ENCODE data around the gene IGSF6. TPM values are rescaled to one million over a fixed set of nuclear protein-coding genes. Genes with fewer than 3 reads are reported as not detected.
"Not testable (repeated sequence)": the region's sequence is repeated elsewhere in the genome, so short reads cannot be mapped to it uniquely, and the experiment has no call there.

Gene IGSF6, protein sequence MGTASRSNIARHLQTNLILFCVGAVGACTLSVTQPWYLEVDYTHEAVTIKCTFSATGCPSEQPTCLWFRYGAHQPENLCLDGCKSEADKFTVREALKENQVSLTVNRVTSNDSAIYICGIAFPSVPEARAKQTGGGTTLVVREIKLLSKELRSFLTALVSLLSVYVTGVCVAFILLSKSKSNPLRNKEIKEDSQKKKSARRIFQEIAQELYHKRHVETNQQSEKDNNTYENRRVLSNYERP
- not detected in 2 replicates for total RNA-seq

DNA sequence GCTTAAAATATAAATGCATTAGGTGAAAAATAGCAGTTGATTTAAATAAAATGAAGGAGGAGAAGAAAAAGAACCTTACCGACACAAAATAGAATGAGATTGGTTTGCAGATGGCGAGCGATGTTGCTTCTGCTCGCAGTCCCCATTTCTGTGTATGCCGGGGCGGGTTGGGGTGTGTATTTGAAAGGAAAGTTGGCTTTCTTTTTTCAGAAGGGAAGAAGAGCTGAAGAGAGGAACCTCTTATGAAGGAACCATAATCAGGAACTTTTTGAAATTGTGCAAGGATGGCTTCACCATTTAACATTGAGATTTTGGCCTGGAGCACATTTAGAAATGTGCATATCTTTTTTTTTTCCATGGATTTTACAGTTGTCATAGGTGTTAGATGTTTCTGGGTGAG lies at the start of gene IGSF6:
Gene IGSF6, minus strand, starts transcription at position 156 of the 400 bp plus-strand sequence. Its CDS starts 10 bp downstream, at position 146.
- DNase-seq (ENCODE audit: low read depth in 2 of 2) = no peak

DNA sequence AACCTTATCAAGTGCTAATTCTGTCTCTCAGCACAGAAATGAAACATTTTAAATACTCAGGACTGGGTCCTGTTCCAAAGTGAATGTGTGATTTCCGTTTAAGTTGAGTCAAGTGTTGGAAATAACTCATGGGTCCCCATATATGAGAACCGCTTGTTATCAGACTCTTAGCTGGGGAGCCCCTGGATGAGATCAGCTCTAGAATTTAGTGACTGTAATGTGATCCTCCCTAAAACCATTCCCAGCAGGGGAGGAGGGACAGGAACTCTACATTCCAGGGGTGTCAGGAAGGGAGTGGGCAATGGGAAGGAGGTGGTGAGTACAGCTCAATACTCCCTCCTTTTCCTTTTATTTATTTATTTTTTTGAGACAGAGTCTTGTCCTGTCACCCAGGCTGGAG lies 48.9 kb upstream of the IGSF6 start:
- DNase-seq (ENCODE audit: low read depth in 2 of 2) = no peak

GRCh38 chr16:21698169-21699032 lies 46.0 kb upstream of the IGSF6 start:
- no peak for DNase-seq (ENCODE audit: low read depth in 2 of 2)

DNA sequence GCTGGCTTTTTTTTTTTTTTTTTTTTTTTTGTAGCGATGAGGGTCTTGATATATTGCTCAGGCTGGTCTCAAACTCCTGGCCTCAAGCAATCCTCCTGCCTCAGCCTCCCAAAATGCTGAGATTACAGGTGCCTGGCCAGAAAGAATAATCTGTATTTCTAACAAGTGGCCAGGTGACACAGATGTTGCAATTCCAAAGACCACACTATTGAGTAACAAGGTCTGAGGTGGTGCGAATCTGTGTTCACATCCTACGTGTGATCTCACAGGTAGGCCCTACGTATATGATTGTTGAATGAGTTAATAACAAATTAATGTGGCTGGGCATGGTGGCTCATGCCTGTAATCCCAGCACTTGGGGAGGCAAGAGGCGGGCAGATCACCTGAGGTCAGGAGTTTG lies 44.6 kb upstream of the IGSF6 start:
- no peak for DNase-seq (ENCODE audit: low read depth in 2 of 2)

DNA sequence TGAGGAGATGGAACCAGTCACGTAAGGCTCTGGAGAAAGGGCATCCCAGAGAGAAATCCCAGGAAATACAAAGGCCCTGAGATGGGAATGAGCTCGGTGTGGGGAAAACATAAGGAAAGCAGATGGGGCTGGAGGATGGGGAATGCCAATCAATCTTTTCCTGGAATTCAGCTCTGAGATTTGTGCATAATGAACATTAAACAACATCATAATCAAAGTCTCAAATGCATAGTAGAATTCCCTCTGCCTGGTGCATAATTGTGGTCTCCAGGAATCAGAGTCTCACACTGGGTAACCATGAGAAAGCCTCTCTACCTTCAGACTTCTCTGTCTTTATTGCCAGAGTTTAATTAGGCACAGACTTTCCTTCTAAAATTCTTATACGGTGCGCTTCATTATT lies 42.2 kb upstream of the IGSF6 start:
- DNase-seq (ENCODE audit: low read depth in 2 of 2) = no peak

DNA sequence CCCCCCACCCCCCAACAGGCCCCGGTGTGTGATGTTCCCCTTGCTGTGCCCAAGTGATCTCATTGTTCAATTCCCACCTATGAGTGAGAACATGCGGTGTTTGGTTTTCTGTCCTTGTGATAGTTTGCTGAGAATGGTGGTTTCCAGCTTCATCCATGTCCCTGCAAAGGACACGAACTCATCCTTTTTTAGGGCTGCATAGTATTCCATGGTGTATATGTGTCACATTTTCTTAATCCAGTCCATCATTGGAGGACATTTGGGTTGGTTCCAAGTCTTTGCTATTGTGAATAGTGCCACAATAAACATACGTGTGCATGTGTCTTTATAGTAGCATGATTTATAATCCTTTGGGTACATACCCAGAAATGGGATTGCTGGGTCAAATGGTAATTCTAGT lies 38.6 kb upstream of the IGSF6 start:
- not testable (repeated sequence) for DNase-seq (ENCODE audit: low read depth in 2 of 2)

DNA sequence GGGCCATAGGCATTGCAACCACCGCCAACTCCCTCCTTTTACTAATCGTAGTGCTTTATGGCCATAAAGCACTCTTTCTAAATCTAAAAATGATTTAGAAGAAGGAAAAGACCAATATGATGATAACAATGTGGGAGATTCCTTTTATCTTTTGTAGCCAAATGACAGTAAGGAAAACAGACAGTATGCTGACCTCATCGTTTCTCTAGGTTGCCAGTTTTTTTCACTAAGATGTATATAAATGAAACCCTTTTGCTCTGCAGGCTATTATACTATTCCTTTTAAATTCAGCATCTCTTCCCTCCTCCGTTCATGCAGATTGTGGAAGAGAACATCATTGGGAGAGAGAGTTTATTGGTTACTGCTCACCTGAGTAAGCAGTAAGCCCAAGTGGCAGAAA lies 36.7 kb upstream of the IGSF6 start:
- no peak for DNase-seq (ENCODE audit: low read depth in 2 of 2)

GRCh38 chr16:21685034-21685455 lies 32.6 kb upstream of the IGSF6 start:
- DNase-seq (ENCODE audit: low read depth in 2 of 2) = peak in 1 of 2 donors; percentile 8

GRCh38 chr16:21684199-21684598 lies 31.8 kb upstream of the IGSF6 start:
- DNase-seq (ENCODE audit: low read depth in 2 of 2) = peak; percentile 3 to 4

DNA sequence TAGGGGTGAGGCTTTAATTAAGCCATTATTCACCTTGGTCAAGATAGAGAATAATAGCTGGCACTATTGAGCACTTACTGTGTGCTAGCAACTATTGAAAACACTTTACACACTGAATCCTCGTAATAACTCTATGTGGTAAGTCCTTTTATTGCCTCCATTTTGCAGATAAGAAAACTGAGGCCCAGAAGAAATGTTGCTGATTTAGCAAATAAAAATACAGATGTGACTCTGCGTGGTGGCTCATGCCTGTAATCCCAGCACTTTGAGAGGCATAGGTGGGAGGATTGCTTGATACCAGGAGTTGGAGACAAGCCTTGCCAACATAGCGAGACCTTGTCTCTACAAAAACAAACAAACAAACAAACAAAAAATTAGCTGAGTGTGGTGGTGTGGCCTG lies 30.8 kb upstream of the IGSF6 start:
- no peak for DNase-seq (ENCODE audit: low read depth in 2 of 2)

DNA sequence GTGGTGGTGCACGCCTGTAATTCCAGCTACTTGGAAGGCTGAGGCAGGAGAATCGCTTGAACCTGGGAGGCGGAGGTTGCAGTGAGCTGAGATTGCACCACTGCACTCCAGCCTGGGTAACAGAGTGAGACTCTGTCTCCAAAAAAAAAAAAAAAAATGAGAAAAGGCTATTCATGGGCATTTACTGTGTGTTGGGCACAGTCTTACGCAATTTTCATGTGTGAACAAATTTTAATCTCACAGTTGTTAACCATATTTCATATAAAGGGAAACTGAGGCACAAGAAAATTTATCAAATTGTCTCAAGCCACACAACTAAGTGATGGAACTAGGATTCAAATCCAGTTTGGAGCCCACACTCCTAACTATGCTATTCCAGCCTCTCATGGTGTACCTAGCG lies 28.3 kb upstream of the IGSF6 start:
- not testable (repeated sequence) for DNase-seq (ENCODE audit: low read depth in 2 of 2)

DNA sequence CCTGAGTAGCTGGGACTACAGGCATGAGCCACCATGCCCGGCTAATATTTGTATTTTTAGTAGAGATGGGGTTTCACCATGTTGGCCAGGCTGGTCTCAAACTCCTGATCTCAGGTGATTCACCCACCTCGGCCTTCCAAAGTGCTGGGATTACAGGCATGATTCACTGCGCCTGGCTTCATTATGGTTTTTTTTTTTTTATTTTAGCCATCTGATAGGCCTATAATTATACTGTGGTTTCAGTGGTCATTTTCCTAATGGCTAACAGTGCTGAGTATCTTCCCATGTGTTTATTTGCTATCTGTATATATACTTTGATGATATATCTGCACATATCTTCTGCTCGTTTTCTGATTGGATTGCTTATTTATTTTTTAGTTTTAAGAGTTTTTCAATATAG lies 22.0 kb upstream of the IGSF6 start:
- DNase-seq (ENCODE audit: low read depth in 2 of 2) = not testable (repeated sequence)

GRCh38 chr16:21673469-21673868 lies 21.1 kb upstream of the IGSF6 start:
- no peak for DNase-seq (ENCODE audit: low read depth in 2 of 2)

- no peak for DNase-seq (ENCODE audit: low read depth in 2 of 2)
These were observed 15.2 kb upstream of the IGSF6 start for GRCh38 chr16:21667575-21667974.

DNA sequence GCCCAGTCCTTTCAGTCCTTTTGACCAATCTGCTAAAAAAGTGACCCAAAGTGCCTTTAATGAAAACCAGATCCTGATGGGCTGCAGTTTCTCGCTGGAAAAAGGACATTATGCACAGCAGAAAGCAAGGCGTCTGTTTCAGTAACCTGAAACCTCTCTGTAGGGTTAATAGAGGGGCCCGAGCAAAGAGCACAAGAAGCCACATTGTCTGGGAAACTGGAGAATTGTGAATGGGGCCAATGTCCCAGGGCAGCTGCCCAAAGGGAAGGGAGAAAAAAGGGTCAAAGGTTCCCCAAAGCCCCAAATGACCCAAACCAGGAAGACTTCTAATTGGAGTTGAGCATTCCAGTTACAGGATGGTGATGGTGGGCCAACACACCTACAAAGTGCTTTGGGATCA lies 14.4 kb upstream of the IGSF6 start:
- no peak for DNase-seq (ENCODE audit: low read depth in 2 of 2)

DNA sequence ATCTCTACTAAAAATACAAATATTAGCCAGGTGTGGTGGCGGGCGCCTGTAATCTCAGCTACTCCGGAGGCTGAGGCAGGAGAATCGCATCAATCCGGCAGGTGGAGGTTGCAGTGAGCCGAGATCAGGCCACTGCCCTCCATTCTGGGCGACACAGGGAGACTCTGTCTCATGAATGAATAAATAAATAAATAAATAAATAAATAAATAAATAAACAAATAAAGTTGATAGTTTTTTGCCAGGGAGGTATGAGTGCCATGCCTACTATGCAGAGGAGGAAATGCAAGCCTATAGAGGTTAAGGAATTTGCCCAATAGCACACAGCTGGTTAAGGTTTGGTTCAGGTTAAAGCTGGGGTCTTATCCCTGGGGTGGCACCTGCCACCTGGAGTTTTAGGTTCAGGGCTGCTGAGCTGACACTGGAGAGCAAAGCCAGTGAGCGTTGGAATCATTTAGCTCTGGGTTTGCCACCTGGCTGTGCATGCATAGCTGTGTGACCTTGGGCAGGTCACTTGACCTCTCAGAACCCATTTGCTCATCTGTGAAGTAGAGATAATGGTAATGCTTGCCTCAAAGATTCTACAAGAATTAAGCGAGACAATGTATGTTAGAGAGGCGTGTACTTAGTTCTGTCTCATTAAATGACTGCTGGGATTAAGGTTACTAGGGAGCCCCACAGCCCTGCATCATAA lies 12.5 kb upstream of the IGSF6 start:
- DNase-seq (ENCODE audit: low read depth in 2 of 2) = no peak

GRCh38 chr16:21663889-21664647 lies 11.7 kb upstream of the IGSF6 start, which contains the start of gene OTOA:
Gene OTOA (plus strand): TSS chr16:21663968. CDS start chr16:21678515, 14,547 bp downstream.
- DNase-seq (ENCODE audit: low read depth in 2 of 2) = no peak

DNA sequence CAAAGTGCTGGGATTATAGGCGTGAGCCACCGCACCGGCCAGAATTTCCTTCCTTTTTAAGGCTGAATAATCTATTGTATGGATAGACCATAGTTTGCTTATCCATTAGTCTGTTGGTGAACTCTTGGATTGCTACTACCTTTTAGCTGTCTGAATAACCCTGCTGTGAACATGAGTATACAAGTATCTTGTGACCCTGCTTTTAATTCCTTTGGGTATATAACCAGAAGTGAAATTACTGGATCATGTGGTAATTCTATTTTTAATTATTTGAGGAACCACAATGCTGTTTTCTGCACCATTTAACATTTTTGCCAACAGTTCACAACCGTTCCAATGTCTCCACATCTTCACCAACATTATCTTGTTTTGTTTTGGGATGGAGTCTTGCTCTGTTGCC lies 6.7 kb upstream of the IGSF6 start:
- DNase-seq (ENCODE audit: low read depth in 2 of 2) = no peak

DNA sequence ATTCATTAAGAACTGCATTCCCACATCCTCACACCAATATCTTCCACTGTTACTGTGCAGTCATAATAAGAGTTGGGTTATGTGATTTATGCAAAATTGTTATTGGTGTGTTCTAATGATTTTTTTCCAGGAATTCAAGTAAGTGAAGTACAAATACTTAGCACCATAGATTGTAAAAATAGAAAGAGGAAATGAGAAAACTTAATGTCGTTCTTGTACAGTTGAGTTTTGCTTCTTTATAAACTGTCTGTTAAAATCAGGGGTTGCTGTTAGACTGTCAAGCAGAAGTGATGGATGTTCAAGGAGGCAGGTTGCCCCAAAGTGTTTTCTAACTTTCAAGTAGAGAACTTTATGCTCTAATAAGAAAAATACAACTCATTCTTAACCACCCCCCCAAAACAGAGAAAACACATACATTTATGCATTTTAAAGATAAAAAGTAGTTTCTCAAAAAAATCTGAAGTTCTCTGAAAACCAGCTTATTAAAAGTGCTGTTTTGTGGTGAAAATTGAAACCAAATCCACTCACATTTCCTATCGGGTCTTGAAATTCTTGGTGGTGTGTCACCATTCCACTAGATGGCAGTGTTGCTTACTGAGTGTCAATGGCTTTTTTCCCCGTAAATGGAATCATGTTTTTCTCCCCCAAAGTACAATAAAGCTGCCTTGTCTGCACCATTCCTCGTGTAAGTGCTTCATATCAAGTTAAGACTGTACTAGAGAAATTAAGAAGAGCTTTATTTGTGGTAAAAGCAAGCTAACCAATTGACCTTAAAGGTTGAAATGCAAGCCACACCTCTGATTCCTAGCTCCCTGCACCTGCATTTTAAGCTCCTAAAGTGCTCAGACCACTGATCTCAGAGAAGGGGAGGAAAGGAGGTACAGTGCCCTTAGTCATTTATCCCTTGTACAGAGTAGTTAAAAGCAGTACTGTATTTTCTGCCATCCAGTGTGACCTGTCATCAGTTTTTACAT lies 4.7 kb upstream of the IGSF6 start:
- peak; percentile 75 to 76 for DNase-seq (ENCODE audit: low read depth in 2 of 2)

GRCh38 chr16:21654881-21655280 lies 2.5 kb upstream of the IGSF6 start:
- DNase-seq (ENCODE audit: low read depth in 2 of 2) = no peak
